ENCODE results near the gene GRIK3. TPM values are rescaled to one million over a fixed set of nuclear protein-coding genes. Genes with fewer than 3 reads are reported as not detected.
"Not testable (repeated sequence)": the region's sequence is repeated elsewhere in the genome, so short reads cannot be mapped to it uniquely, and the experiment has no call there.

The GRIK3 gene
- total and polyA plus RNA-seq, 7 experiments from 2014 or later: not detected

DNA sequence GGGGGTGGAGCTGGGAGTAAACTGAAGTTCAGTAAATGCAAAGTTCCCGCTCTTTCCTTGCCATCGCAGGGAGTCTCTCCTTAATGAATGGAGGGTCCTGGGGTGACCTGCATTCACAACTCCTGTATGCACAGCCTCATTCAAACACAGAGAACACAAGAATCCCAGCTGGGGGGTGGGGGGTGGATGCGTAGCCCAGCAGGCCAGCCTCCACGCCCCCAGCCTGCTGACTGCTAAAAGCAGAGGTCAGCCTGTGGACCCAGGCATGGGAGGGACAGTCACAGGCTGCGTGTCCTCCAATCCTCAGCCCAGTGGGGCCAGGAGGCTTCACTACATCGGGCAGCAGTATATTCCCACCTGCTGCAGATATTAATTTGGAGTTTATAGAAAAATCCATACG lies 263.1 kb downstream of the GRIK3 start:
- DNase-seq (no peak), ATAC-seq (no peak)
- POLR2A ChIA-PET: no interaction called here
- Mint-ChIP-seq H3K27me3 (peaks cover 32 to 61% (median 54%) of the 10 kb centered on the region in 5 donors), H3K27ac (no peak overlapping the region), H3K4me1 (no peaks in the 10 kb centered on the region), H3K36me3 (no peaks in the 10 kb centered on the region), H3K9me3 (peaks cover 0 to 2% (median 0%) of the 10 kb centered on the region in 11 donors), H3K4me3 (no peak overlapping the region)
- CTCF ChIA-PET: no interaction called here
- Histone ChIP-seq H3K36me3 (ENCODE audit: control insufficient read depth in 2 of 3, insufficient read depth in 3 of 3, low read length in 3 of 3) (no peaks in the 10 kb centered on the region), H3K27ac (ENCODE audit: low read depth, low read length) (no peak overlapping the region), H3K4me1 (ENCODE audit: control insufficient read depth in 2 of 2, insufficient read depth in 2 of 2, low read length in 2 of 2) (no peaks in the 10 kb centered on the region), H3K9me3 (ENCODE audit: control insufficient read depth in 2 of 3, low read length in 3 of 3) (no peaks in the 10 kb centered on the region), H3K4me3 (ENCODE audit: low read length) (no peak overlapping the region), H3K27me3 (ENCODE audit: control insufficient read depth in 2 of 2, insufficient read depth in 2 of 2, low read length in 2 of 2) (no peaks in the 10 kb centered on the region)
- intact Hi-C loops (cut with micrococcal nuclease): no loop called here

DNA sequence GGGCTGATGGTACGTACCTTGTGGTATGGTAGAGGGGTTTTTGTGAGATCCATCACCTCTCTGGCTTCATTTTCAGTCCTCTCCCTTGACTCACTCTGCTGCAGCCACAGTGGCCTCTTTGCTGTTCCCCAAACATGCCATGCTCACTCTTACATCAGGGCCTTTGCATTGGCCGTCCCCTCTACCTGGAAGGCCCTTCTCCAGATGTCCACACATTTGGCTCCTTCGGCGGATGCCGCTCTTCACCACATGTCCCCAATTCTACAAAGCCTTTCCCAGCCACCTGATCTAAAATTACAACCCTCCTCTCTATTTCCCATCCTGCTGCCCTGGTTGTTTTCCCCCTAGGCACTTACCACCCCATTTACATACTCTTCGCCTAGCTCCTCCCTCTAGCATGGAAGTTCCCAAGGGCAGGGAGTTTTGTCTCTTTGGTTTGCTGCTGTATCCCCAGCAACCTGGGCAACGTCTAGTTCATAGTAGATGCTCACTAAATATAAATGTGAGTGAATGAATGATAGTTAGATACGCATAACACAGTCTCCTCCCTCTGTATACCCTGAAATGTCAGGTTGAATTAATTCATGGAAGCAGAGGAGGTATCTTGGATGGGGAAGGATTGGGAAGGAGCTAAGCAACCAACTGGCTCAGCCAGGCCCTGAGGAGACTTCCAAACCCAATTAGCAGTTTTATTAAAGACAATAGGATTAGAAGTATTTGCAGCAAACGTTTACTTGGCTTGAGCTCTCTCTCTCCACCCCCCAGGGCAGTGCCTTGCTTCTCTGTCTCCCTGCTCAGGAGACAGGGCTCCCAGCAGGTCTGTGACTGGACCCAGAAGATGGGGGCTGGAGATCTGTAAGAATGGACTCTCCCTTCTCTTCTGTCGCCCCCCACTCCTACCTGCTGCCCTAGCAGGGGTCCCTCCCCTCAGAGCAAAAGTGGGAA lies 264.2 kb downstream of the GRIK3 start:
- DNase-seq: no peak
- Histone ChIP-seq H3K4me1 (ENCODE audit: control insufficient read depth in 2 of 2, insufficient read depth in 2 of 2, low read length in 2 of 2) (no peaks in the 10 kb centered on the region), H3K9me3 (ENCODE audit: control insufficient read depth in 2 of 3, low read length in 3 of 3) (no peaks in the 10 kb centered on the region), H3K27me3 (ENCODE audit: control insufficient read depth in 2 of 2, insufficient read depth in 2 of 2, low read length in 2 of 2) (no peaks in the 10 kb centered on the region), H3K36me3 (ENCODE audit: control insufficient read depth in 2 of 3, insufficient read depth in 3 of 3, low read length in 3 of 3) (no peaks in the 10 kb centered on the region), H3K4me3 (ENCODE audit: low read length) (no peak overlapping the region), H3K27ac (ENCODE audit: low read depth, low read length) (no peak overlapping the region)
- H3K9me3 Mint-ChIP-seq: peaks cover 0 to 3% (median 0%) of the 10 kb centered on the region in 11 donors
- H3K4me3 Mint-ChIP-seq: no peak overlapping the region
- H3K4me1 Mint-ChIP-seq: no peaks in the 10 kb centered on the region
- peaks cover 25 to 52% (median 46%) of the 10 kb centered on the region in 5 donors for H3K27me3 Mint-ChIP-seq
- H3K27ac Mint-ChIP-seq: no peak overlapping the region
- ChIA-PET CTCF (no interaction called here), POLR2A (no interaction called here)
- intact Hi-C loops (cut with micrococcal nuclease): no loop called here
- no peaks in the 10 kb centered on the region for H3K36me3 Mint-ChIP-seq
- no peak for ATAC-seq

DNA sequence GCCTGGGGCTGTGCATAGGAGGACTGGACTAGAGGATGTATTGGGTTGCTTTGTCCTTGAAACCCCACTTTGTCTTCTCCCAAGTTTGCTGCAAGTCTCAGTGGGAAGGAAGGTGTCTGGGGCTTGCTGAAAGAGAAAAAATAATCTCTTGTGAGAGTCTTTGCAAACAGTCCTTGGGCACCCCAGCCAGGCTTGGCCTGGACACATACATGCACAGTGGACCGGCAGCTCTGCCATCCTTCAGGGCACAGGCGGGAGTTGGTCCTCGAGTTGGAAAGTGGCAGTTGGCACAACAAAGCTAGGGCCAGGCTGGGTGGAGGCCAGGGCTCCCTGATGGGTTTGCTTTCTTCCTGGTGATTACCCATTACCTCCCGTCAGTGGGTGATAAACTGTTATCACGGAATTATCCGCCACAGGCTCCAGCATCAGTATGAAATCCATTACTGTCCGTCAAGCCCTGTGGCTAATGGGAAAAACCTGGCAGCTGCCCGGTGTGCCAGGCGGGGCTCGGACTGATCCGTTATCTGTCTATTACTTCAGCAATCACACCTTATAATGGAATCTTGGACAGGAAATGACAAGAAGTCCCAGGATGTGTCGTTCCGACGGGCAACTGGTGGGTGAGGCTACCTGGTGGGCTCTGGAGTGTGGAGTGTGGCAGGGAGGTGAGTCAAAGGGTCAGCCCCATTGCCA lies 265.7 kb downstream of the GRIK3 start:
- Histone ChIP-seq H3K4me3 (ENCODE audit: low read length) (no peak overlapping the region), H3K27me3 (ENCODE audit: control insufficient read depth in 2 of 2, insufficient read depth in 2 of 2, low read length in 2 of 2) (no peaks in the 10 kb centered on the region), H3K27ac (ENCODE audit: low read depth, low read length) (no peak overlapping the region), H3K4me1 (ENCODE audit: control insufficient read depth in 2 of 2, insufficient read depth in 2 of 2, low read length in 2 of 2) (no peaks in the 10 kb centered on the region), H3K36me3 (ENCODE audit: control insufficient read depth in 2 of 3, insufficient read depth in 3 of 3, low read length in 3 of 3) (no peaks in the 10 kb centered on the region), H3K9me3 (ENCODE audit: control insufficient read depth in 2 of 3, low read length in 3 of 3) (no peaks in the 10 kb centered on the region)
- Mint-ChIP-seq H3K4me3 (no peak overlapping the region), H3K4me1 (no peaks in the 10 kb centered on the region), H3K27ac (no peak overlapping the region), H3K9me3 (peaks cover 0 to 3% (median 0%) of the 10 kb centered on the region in 11 donors), H3K36me3 (no peaks in the 10 kb centered on the region), H3K27me3 (peaks cover 25 to 41% (median 38%) of the 10 kb centered on the region in 5 donors)
- POLR2A ChIA-PET: no interaction called here
- intact Hi-C loops (cut with micrococcal nuclease): no loop called here
- CTCF ChIA-PET: interaction anchor here (0.6 kb wide), 1 partner anchor 390 kb away, joined by 3 read pairs; no protein-coding TSS in a partner anchor
- DNase-seq: no peak
- ATAC-seq: no peak

DNA sequence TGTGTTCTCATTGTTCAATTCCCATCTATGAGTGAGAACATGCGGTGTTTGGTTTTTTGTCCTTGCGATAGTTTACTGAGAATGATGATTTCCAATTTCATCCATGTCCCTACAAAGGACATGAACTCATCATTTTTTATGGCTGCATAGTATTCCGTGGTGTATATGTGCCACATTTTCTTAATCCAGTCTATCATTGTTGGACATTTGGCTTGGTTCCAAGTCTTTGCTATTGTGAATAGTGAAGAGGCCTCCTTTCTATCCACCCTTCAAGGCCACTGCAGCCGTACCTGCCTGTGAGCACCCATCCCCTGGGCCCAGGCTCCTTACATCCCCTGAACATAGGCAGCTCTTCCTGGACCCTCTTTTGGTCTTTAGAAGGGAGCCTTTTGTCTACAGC lies 266.9 kb downstream of the GRIK3 start:
- H3K4me3 Mint-ChIP-seq; ATAC-seq; intact Hi-C loops (cut with micrococcal nuclease); H3K9me3 Mint-ChIP-seq; H3K36me3 ChIP-seq (ENCODE audit: control insufficient read depth in 2 of 3, insufficient read depth in 3 of 3, low read length in 3 of 3); H3K36me3 Mint-ChIP-seq; H3K27me3 ChIP-seq (ENCODE audit: control insufficient read depth in 2 of 2, insufficient read depth in 2 of 2, low read length in 2 of 2); CTCF ChIA-PET; H3K27ac Mint-ChIP-seq; H3K4me1 ChIP-seq (ENCODE audit: control insufficient read depth in 2 of 2, insufficient read depth in 2 of 2, low read length in 2 of 2); H3K4me1 Mint-ChIP-seq; H3K9me3 ChIP-seq (ENCODE audit: control insufficient read depth in 2 of 3, low read length in 3 of 3); H3K27ac ChIP-seq (ENCODE audit: low read depth, low read length); POLR2A ChIA-PET; H3K4me3 ChIP-seq (ENCODE audit: low read length); DNase-seq: not testable (repeated sequence)
- H3K27me3 Mint-ChIP-seq: peaks cover 18 to 35% (median 31%) of the 10 kb centered on the region in 5 donors

DNA sequence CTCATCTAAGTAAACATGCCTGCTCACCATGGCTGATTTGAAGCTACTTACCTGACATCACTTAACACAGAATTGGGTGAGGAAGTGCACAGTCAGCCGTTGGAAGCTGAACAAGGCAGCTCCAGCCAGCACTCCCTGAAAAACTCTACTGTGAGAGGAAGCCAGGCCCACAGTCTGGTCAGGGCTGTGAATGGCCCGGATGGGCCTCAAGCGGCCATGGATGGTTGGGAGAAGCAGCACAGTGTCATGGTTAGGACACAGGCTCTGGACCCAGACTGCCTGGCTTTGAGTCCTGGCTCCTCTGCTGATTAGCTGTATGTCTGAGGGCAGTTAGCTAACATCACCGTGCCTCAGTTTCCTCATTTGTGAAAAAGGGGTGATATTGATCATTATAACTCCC lies 267.8 kb downstream of the GRIK3 start:
- Histone ChIP-seq H3K36me3 (ENCODE audit: control insufficient read depth in 2 of 3, insufficient read depth in 3 of 3, low read length in 3 of 3) (no peaks in the 10 kb centered on the region), H3K4me3 (ENCODE audit: low read length) (no peak overlapping the region), H3K27ac (ENCODE audit: low read depth, low read length) (no peak overlapping the region), H3K27me3 (ENCODE audit: control insufficient read depth in 2 of 2, insufficient read depth in 2 of 2, low read length in 2 of 2) (no peaks in the 10 kb centered on the region), H3K4me1 (ENCODE audit: control insufficient read depth in 2 of 2, insufficient read depth in 2 of 2, low read length in 2 of 2) (no peaks in the 10 kb centered on the region), H3K9me3 (ENCODE audit: control insufficient read depth in 2 of 3, low read length in 3 of 3) (no peaks in the 10 kb centered on the region)
- no peaks in the 10 kb centered on the region for H3K4me1 Mint-ChIP-seq
- no peaks in the 10 kb centered on the region for H3K36me3 Mint-ChIP-seq
- peaks cover 12 to 31% (median 27%) of the 10 kb centered on the region in 5 donors for H3K27me3 Mint-ChIP-seq
- no peak for DNase-seq
- ATAC-seq: no peak
- ChIA-PET CTCF (no interaction called here), POLR2A (interaction anchor here (0.6 kb wide), 1 partner anchor 38 kb away, joined by 8 read pairs; no protein-coding TSS in a partner anchor)
- no peak overlapping the region for H3K4me3 Mint-ChIP-seq
- no peak overlapping the region for H3K27ac Mint-ChIP-seq
- intact Hi-C loops (cut with micrococcal nuclease): no loop called here
- peaks cover 0 to 3% (median 0%) of the 10 kb centered on the region in 11 donors for H3K9me3 Mint-ChIP-seq

DNA sequence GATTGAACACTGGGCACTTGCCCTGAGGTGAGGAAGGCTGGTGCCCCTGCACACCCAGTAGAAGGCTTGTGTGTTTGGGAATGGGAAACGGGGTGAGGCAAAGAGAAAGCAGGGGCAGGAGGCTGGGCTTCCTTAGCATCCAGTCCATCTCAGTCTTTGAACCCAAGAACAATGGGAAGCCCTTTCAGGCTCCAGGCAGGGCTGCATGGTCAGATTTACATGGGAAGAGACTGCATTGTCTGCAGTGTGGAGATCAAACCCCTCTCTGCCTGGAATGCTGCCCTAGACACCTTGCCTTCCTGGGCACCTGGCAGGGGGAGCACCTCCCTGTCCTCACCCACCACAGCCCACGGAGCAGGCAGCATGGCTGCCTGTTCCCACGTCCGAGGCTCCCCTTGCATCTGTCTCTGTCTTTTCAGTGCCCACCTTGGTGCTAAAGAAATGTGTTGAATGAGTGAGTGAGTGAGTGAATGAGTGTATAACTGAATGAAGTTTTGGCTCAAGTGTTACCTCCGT lies 268.5 kb downstream of the GRIK3 start:
- peaks cover 0 to 3% (median 0%) of the 10 kb centered on the region in 11 donors for H3K9me3 Mint-ChIP-seq
- H3K27ac Mint-ChIP-seq: no peak overlapping the region
- no peaks in the 10 kb centered on the region for H3K36me3 ChIP-seq (ENCODE audit: control insufficient read depth in 2 of 3, insufficient read depth in 3 of 3, low read length in 3 of 3)
- CTCF ChIA-PET: no interaction called here
- H3K27me3 ChIP-seq (ENCODE audit: control insufficient read depth in 2 of 2, insufficient read depth in 2 of 2, low read length in 2 of 2): no peaks in the 10 kb centered on the region
- no peak overlapping the region for H3K4me3 ChIP-seq (ENCODE audit: low read length)
- no peak overlapping the region for H3K4me3 Mint-ChIP-seq
- H3K9me3 ChIP-seq (ENCODE audit: control insufficient read depth in 2 of 3, low read length in 3 of 3): no peaks in the 10 kb centered on the region
- no peaks in the 10 kb centered on the region for H3K4me1 ChIP-seq (ENCODE audit: control insufficient read depth in 2 of 2, insufficient read depth in 2 of 2, low read length in 2 of 2)
- DNase-seq (no peak), ATAC-seq (no peak)
- H3K27me3 Mint-ChIP-seq: peaks cover 10 to 27% (median 23%) of the 10 kb centered on the region in 5 donors
- intact Hi-C loops (cut with micrococcal nuclease): no loop called here
- no peaks in the 10 kb centered on the region for H3K4me1 Mint-ChIP-seq
- H3K27ac ChIP-seq (ENCODE audit: low read depth, low read length): no peak overlapping the region
- POLR2A ChIA-PET: no interaction called here
- H3K36me3 Mint-ChIP-seq: no peaks in the 10 kb centered on the region

All from naive thymus-derived CD4-positive, alpha-beta T cell (primary cell).